Measurements from ENCODE around the gene NCKAP5.

- no peak for TF ChIP-seq CTCF (IDR thresholded peaks at IDR 0.05; ENCODE audit: low read depth, low read length, missing input control)
- TF ChIP-seq ATF3 (IDR thresholded peaks at IDR 0.05), result no peak
- TF ChIP-seq JUND (IDR thresholded peaks at IDR 0.05), result no peak
- no peak for TF ChIP-seq GABPA (IDR thresholded peaks at IDR 0.05 in 1 of 2, conservative IDR thresholded peaks at IDR 0.05 in 1 of 2)
Measured at GRCh38 chr2:132991471-132992045, 576.7 kb downstream of the NCKAP5 start.
